ENCODE measurements around the gene ACO2.

ACO2 gene

DNA sequence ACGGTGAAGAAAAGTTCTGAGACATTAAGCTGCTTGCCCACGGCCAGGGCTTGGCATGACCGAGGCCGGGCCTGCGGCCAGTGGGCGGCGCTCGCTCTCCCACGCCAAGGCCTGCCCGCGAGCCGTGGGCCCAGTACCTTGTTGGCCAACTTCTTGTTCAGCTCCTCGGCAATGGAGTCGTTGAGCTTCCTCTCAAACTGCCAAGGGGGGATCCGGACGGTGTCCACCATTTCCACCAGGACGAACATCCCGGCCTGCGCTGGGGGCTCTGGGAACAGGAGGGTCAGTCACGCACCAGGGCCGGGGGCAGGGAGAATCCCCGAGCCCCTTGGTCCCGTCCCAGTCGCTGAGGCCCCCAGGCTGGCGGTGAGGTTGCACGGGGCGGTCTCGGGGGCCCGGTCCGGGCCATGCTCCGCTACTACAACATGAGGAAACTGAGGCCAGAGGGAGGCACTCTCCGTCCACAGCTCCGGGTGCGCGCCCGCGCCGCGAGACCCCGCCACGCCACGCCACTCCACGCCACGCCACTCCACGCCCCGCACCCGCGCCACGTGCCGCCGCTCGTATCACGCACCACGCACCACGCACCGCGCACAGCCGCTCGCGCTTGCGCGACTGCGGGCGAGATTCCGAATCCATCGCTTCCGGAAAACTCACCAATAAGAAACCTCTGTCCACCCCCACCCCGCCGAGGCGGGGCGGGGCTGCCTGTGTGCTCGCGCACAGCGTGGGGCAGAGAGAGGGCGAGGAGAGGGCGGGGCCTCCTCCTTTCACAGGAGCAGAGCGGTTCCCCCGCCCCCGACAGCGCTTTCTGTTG lies 75.1 kb downstream of the ACO2 start, which contains the start of gene POLR3H:
POLR3H (minus strand) TSS at position 617 of the 817 bp plus-strand sequence; CDS start at position 248, 369 bp downstream.
- Histone ChIP-seq H3K4me1 (ENCODE audit: control insufficient read depth in 1 of 2, insufficient read depth in 2 of 2, low read length in 2 of 2) (peaks cover 3 to 5% of the 10 kb centered on the region in 2 experiments), H3K79me2 (ENCODE audit: control insufficient read depth, insufficient read depth, low read length, poor library complexity) (peaks cover 8% of the 10 kb centered on the region), H3K18ac (ENCODE audit: low read length) (peak within 1 kb of the TSS; percentile 93), H2BK12ac (ENCODE audit: low read length) (no peak within 1 kb of the TSS), H2AFZ (ENCODE audit: insufficient read depth, low read length, poor library complexity) (peak within 1 kb of the TSS; percentile 93), H3K4me2 (ENCODE audit: low read length) (peak within 1 kb of the TSS; percentile 84), H4K12ac (ENCODE audit: low read depth, low read length) (peak within 1 kb of the TSS; percentile 93), H3K4ac (ENCODE audit: low read depth, low read length) (peak within 1 kb of the TSS; percentile 94), H3K9me3 (ENCODE audit: insufficient read depth, low read depth, low read length) (no peaks in the 10 kb centered on the region), H4K91ac (ENCODE audit: low read depth, low read length) (peak within 1 kb of the TSS; percentile 92), H3K4me3 (ENCODE audit: low read depth, low read length) (peak within 1 kb of the TSS; percentile 95), H3K14ac (ENCODE audit: low read length) (peak within 1 kb of the TSS; percentile 91), H2AK5ac (ENCODE audit: low read length) (peak within 1 kb of the TSS; percentile 42), H3K9ac (ENCODE audit: low read length) (peak within 1 kb of the TSS; percentile 93), H3K27me3 (ENCODE audit: insufficient read depth, low read length) (no peaks in the 10 kb centered on the region), H3K79me1 (ENCODE audit: low read length) (peaks cover 5% of the 10 kb centered on the region), H2BK5ac (ENCODE audit: low read depth, low read length, poor library complexity) (peak within 1 kb of the TSS; percentile 70), H3K36me3 (ENCODE audit: control insufficient read depth in 1 of 2, insufficient read depth in 2 of 2, low read length in 2 of 2) (peaks cover 12 to 16% of the 10 kb centered on the region in 2 experiments), H2BK120ac (ENCODE audit: insufficient read depth, low read length, poor library complexity) (peak within 1 kb of the TSS; percentile 60), H3K27ac (ENCODE audit: low read depth, low read length) (peak within 1 kb of the TSS; percentile 26), H3K23ac (ENCODE audit: low read length) (no peak within 1 kb of the TSS), H4K8ac (ENCODE audit: low read depth, low read length) (peak within 1 kb of the TSS; percentile 97)
- no CpG with 5 or more reads among the region's 80 CpGs for WGBS (ENCODE audit: extremely low coverage, insufficient coverage, insufficient read length)
- DNase-seq, result peak; percentile 99

DNA sequence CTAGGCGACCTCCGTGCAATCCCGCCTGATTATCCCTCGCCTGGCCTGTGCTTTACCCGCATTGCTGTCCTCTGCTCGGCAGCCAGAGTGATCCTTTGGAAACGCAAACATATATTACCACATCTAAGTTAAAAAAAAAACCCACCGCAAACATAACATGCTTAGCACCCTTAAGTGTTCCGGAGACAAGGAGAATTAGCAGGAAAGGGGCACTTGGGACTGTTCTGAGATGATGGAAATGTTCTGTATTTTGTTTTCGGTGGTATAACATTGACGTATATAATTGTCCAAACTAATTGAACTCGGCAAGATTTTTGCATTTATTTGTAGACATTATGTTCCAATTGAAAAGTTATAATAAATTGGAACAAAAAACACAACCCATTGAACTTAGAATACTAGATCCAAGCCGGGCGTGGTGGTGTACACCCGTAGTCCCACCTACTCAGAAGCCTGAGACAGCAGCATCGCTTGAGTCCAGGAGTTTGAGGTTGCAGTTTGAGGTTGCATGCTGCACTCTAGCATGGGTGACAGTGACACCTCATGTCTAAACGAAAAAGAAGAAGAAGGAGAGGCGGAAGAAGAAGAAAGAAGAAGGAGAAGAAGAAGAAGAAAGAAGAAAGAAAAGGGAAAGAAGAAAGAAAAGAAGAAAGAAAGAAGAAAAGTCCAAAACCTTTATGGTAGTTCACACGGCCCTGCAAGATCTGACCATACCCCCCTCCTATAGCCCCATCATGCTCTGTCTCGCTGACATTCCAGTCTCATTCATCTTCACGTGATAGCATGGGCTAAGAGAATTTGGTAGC lies 76.0 kb downstream of the ACO2 start:
- no peak overlapping the region for H2BK120ac ChIP-seq (ENCODE audit: insufficient read depth, low read length, poor library complexity)
- H3K27me3 ChIP-seq (ENCODE audit: insufficient read depth, low read length), result no peaks in the 10 kb centered on the region
- DNase-seq, result no peak
- no peak overlapping the region for H3K9ac ChIP-seq (ENCODE audit: low read length)
- peaks cover 6 to 9% of the 10 kb centered on the region in 2 experiments for H3K36me3 ChIP-seq (ENCODE audit: control insufficient read depth in 1 of 2, insufficient read depth in 2 of 2, low read length in 2 of 2)
- H4K91ac ChIP-seq (ENCODE audit: low read depth, low read length), result no peak overlapping the region
- no peak overlapping the region for H2BK5ac ChIP-seq (ENCODE audit: low read depth, low read length, poor library complexity)
- peaks cover 5% of the 10 kb centered on the region for H3K79me1 ChIP-seq (ENCODE audit: low read length)
- H3K4me3 ChIP-seq (ENCODE audit: low read depth, low read length), result no peak overlapping the region
- H3K14ac ChIP-seq (ENCODE audit: low read length), result no peak overlapping the region
- H3K4me2 ChIP-seq (ENCODE audit: low read length), result peak overlapping the region; percentile 52
- no peak overlapping the region for H4K8ac ChIP-seq (ENCODE audit: low read depth, low read length)
- no peak overlapping the region for H4K12ac ChIP-seq (ENCODE audit: low read depth, low read length)
- H3K4ac ChIP-seq (ENCODE audit: low read depth, low read length), result no peak overlapping the region
- no peak overlapping the region for H2AFZ ChIP-seq (ENCODE audit: insufficient read depth, low read length, poor library complexity)
- H3K4me1 ChIP-seq (ENCODE audit: control insufficient read depth in 1 of 2, insufficient read depth in 2 of 2, low read length in 2 of 2), result peaks cover 3 to 5% of the 10 kb centered on the region in 2 experiments
- no peak overlapping the region for H2BK12ac ChIP-seq (ENCODE audit: low read length)
- no peak overlapping the region for H2AK5ac ChIP-seq (ENCODE audit: low read length)
- H3K27ac ChIP-seq (ENCODE audit: low read depth, low read length), result no peak overlapping the region
- no CpG with 5 or more reads among the region's 21 CpGs for WGBS (ENCODE audit: extremely low coverage, insufficient coverage, insufficient read length)
- no peak overlapping the region for H3K18ac ChIP-seq (ENCODE audit: low read length)
- no peaks in the 10 kb centered on the region for H3K9me3 ChIP-seq (ENCODE audit: insufficient read depth, low read depth, low read length)
- H3K79me2 ChIP-seq (ENCODE audit: control insufficient read depth, insufficient read depth, low read length, poor library complexity), result peaks cover 8% of the 10 kb centered on the region
- H3K23ac ChIP-seq (ENCODE audit: low read length), result no peak overlapping the region

DNA sequence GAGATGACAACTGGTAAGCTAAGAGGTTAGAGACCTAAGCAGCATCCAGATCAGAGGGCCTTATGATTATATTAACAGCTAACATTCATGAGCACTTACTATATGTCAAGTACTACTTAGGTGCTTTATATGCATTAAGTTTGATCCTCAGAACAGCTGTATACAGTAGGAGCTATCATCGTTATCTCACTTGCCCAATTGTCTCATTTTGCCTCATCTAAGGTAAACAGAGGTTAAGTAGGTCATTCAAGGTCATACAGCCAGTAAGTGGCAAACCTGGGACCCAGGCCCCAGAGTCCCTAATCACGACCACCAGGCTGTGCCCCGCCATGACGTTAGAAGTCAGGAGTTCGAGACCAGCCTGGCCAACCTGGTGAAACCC lies 79.9 kb downstream of the ACO2 start:
- Histone ChIP-seq H3K4ac (ENCODE audit: low read depth, low read length) (no peak overlapping the region), H3K4me3 (ENCODE audit: low read depth, low read length) (no peak overlapping the region), H3K18ac (ENCODE audit: low read length) (no peak overlapping the region), H4K91ac (ENCODE audit: low read depth, low read length) (no peak overlapping the region), H2AK5ac (ENCODE audit: low read length) (no peak overlapping the region), H4K8ac (ENCODE audit: low read depth, low read length) (no peak overlapping the region), H3K4me1 (ENCODE audit: control insufficient read depth in 1 of 2, insufficient read depth in 2 of 2, low read length in 2 of 2) (no peaks in the 10 kb centered on the region), H3K14ac (ENCODE audit: low read length) (no peak overlapping the region), H3K9ac (ENCODE audit: low read length) (no peak overlapping the region), H3K36me3 (ENCODE audit: control insufficient read depth in 1 of 2, insufficient read depth in 2 of 2, low read length in 2 of 2) (no peaks in the 10 kb centered on the region), H2AFZ (ENCODE audit: insufficient read depth, low read length, poor library complexity) (no peak overlapping the region), H3K23ac (ENCODE audit: low read length) (no peak overlapping the region), H2BK5ac (ENCODE audit: low read depth, low read length, poor library complexity) (no peak overlapping the region), H2BK120ac (ENCODE audit: insufficient read depth, low read length, poor library complexity) (no peak overlapping the region), H3K27me3 (ENCODE audit: insufficient read depth, low read length) (no peaks in the 10 kb centered on the region), H3K4me2 (ENCODE audit: low read length) (no peak overlapping the region), H2BK12ac (ENCODE audit: low read length) (no peak overlapping the region), H3K27ac (ENCODE audit: low read depth, low read length) (no peak overlapping the region), H3K79me1 (ENCODE audit: low read length) (peaks cover 4% of the 10 kb centered on the region), H3K79me2 (ENCODE audit: control insufficient read depth, insufficient read depth, low read length, poor library complexity) (peaks cover 4% of the 10 kb centered on the region), H3K9me3 (ENCODE audit: insufficient read depth, low read depth, low read length) (no peaks in the 10 kb centered on the region), H4K12ac (ENCODE audit: low read depth, low read length) (no peak overlapping the region)
- DNase-seq, result no peak
- no CpG with 5 or more reads among the region's 5 CpGs for WGBS (ENCODE audit: extremely low coverage, insufficient coverage, insufficient read length)

DNA sequence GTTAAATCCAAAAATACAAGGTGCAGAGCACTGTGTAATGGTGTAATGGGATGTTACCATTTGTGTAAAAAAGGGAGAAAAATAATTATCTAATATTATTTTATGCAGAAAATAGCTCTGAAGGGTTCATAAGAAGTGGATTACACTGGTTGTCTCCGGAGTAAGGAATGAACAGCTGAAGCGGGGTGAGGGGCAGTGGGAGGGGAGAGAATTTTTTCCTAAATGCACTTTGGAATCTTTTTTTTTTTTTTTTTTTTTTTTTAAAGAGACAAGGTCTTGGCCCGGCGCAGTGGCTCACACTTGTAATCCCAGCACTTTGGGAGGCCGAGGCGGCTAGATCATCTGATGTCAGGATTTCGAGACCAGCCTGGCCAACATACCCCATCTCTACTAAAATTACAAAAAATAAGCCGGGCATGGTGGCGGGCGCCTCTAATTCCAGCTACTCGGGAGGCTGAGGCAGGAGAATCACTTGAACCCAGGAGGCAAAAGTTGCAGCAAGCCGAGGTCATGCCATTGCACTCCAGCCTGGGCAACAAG lies 82.1 kb downstream of the ACO2 start:
- no peak overlapping the region for H2AFZ ChIP-seq (ENCODE audit: insufficient read depth, low read length, poor library complexity)
- H3K79me2 ChIP-seq (ENCODE audit: control insufficient read depth, insufficient read depth, low read length, poor library complexity), result no peaks in the 10 kb centered on the region
- no peaks in the 10 kb centered on the region for H3K36me3 ChIP-seq (ENCODE audit: control insufficient read depth in 1 of 2, insufficient read depth in 2 of 2, low read length in 2 of 2)
- no peak overlapping the region for H3K9ac ChIP-seq (ENCODE audit: low read length)
- H3K4me3 ChIP-seq (ENCODE audit: low read depth, low read length), result no peak overlapping the region
- H3K27me3 ChIP-seq (ENCODE audit: insufficient read depth, low read length), result no peaks in the 10 kb centered on the region
- no peak overlapping the region for H2BK12ac ChIP-seq (ENCODE audit: low read length)
- no peak overlapping the region for H3K14ac ChIP-seq (ENCODE audit: low read length)
- WGBS (ENCODE audit: extremely low coverage, insufficient coverage, insufficient read length), result no CpG with 5 or more reads among the region's 12 CpGs
- H3K23ac ChIP-seq (ENCODE audit: low read length), result no peak overlapping the region
- H2BK120ac ChIP-seq (ENCODE audit: insufficient read depth, low read length, poor library complexity), result no peak overlapping the region
- no peak overlapping the region for H3K4ac ChIP-seq (ENCODE audit: low read depth, low read length)
- no peak overlapping the region for H3K4me2 ChIP-seq (ENCODE audit: low read length)
- no peak overlapping the region for H4K91ac ChIP-seq (ENCODE audit: low read depth, low read length)
- H3K4me1 ChIP-seq (ENCODE audit: control insufficient read depth in 1 of 2, insufficient read depth in 2 of 2, low read length in 2 of 2), result no peaks in the 10 kb centered on the region
- no peak overlapping the region for H4K8ac ChIP-seq (ENCODE audit: low read depth, low read length)
- H4K12ac ChIP-seq (ENCODE audit: low read depth, low read length), result no peak overlapping the region
- DNase-seq, result no peak
- H3K27ac ChIP-seq (ENCODE audit: low read depth, low read length), result no peak overlapping the region
- no peaks in the 10 kb centered on the region for H3K9me3 ChIP-seq (ENCODE audit: insufficient read depth, low read depth, low read length)
- no peak overlapping the region for H3K18ac ChIP-seq (ENCODE audit: low read length)
- no peak overlapping the region for H2BK5ac ChIP-seq (ENCODE audit: low read depth, low read length, poor library complexity)
- H3K79me1 ChIP-seq (ENCODE audit: low read length), result no peaks in the 10 kb centered on the region
- H2AK5ac ChIP-seq (ENCODE audit: low read length), result no peak overlapping the region

Measured in trophoblast cell (in vitro differentiated cells and primary cell).